Peyer's patch (tissue), 4 donors: Measurements from ENCODE around the gene NRXN3.

Experiments
- CTCF ChIP-seq, 6 experiments: fragments of 450-650 bp in 4 of 6; fragments of 200-600 bp in 2 of 6; sonication (generic) in 1 of 6; IDR thresholded peaks; one replicate each; pipeline ENCODE4 v1.5.1; 2017 to 2019; ENCODE audit warnings: antibody characterized with exemption in 6 of 6, mild to moderate bottlenecking in 3 of 6, moderate library complexity in 1 of 6
- POLR2A ChIP-seq, 2 donors: fragments of 450-650 bp; IDR thresholded peaks; one replicate each; pipeline ENCODE4 v1.5.1; 2017; ENCODE audit warnings: antibody characterized with exemption in 2 of 2, mild to moderate bottlenecking in 2 of 2, moderate library complexity in 2 of 2

DNA sequence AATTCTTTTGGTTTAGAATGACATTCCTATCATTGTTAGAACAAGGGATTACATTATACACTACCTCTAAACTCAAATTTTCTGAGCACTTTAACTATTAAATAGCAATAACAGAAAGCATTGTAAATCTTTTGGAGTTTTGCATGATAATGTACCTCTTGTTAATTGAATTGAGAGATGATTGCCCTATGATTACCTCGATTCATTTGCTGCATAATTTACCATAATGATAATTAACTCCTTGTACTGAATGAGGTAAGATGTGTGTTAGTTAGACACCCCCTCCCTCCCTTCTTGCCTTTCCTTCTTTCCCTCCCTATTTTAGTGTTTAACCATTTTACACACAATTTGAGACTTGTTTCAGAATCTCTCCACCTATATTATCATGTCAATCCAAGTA, 1572.0 kb downstream of the NRXN3 start:
- no peak for TF ChIP-seq CTCF (IDR thresholded peaks at IDR 0.05)
- no peak for TF ChIP-seq POLR2A (IDR thresholded peaks at IDR 0.05)
